ENCODE measurements around the gene ACOT2.
A peak's percentile ranks its signal among the peaks of the same experiment; 100 is the strongest.
"Not testable (repeated sequence)": the region's sequence is repeated elsewhere in the genome, so short reads cannot be mapped to it uniquely, and the experiment has no call there.

ACOT2 gene, protein sequence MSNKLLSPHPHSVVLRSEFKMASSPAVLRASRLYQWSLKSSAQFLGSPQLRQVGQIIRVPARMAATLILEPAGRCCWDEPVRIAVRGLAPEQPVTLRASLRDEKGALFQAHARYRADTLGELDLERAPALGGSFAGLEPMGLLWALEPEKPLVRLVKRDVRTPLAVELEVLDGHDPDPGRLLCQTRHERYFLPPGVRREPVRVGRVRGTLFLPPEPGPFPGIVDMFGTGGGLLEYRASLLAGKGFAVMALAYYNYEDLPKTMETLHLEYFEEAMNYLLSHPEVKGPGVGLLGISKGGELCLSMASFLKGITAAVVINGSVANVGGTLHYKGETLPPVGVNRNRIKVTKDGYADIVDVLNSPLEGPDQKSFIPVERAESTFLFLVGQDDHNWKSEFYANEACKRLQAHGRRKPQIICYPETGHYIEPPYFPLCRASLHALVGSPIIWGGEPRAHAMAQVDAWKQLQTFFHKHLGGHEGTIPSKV

GRCh38 chr14:73569185-73569958 lies at the start of gene ACOT2:
Gene ACOT2, plus strand, starts transcription at chr14:73569213. Its CDS starts 28 bp downstream, at chr14:73569241.
- peak; percentile 88 for DNase-seq

DNA sequence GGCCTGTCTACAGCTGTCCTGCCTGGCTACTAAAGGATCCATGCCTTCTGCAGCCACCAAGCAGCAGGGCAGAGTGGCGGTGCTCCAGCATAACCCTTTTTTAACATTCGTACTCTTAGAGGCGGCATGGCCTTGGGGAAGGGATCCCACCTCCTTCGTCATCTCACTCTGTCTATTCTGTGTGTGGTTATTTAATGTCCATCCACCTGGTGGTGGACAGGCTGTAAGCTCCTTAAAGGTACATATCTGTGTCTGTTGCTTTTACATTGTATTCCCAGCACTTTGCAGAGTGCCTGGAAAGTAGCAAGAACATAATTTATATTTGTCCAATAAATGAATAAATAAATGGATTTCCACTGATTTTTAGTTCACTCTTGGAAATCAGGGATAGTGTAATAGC lies 47.8 kb upstream of the ACOT2 start:
- DNase-seq, result no peak

- no peak for DNase-seq
Observed at GRCh38 chr14:73524493-73524892, 44.5 kb upstream of the ACOT2 start.

DNA sequence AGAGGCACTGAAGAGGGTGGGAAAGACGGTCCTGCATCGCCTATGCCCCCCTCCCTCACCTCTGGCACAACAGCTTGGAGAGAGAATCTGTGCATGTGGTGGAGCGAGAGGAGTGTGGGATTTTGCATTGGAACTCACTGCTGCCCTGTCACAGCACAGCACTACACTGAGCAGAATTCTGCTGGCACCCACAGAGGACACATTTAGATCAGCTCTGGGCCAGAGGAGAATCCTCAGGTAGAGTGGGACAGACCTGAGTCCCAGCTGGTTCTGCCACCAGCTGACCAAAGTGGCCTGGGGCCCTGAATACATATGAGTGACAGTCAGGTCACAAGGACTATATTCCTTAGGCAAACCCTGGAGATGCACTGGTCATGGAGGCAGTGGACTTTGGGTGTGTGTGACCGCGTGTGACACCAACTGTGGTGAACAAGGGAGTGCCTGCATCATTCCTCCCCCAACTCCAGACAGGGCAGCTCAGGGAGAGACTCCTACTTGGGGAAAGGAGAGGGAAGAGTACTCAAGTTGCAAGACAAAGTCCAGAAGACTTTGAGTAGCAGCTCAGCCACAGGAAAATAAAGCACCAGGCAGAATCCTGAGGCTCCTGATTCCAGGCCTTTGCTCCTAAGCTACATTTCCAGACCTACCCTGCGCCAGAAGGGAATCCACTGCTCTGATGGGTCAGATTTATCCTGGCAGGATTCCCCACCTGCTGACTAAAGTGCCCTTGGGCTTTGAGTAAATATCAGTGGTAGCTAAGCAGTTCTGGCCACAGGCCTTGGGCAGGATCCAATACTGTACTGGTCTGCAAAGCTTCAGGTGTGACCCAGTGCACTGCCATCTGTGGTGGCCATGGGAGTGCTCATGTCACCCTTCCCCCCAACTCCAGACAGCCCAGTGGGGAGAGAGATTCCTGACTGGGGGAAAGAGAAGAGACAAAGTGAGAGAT lies 42.7 kb upstream of the ACOT2 start:
- no peak for DNase-seq

GRCh38 chr14:73529356-73529755 lies 39.7 kb upstream of the ACOT2 start:
- not testable (repeated sequence) for DNase-seq

DNA sequence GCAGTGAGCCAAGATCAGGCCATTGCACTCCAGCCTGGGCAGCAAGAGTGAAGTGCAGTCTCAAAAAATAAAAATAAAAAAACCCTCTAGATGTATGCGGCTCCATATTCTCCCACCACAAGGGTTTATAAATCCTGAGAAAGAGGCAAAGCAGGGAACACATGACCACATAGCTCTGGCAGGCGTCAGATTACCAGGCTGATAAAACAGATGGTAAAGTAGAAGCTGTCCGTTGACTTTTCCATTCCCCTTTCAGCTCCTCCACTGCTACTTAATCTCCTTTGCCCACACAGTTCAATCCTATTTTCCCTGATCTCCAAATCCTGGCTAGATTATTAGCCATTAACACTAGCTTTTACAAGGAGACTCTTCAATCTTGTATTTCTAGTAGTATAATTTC lies 37.0 kb upstream of the ACOT2 start:
- not testable (repeated sequence) for DNase-seq

DNA sequence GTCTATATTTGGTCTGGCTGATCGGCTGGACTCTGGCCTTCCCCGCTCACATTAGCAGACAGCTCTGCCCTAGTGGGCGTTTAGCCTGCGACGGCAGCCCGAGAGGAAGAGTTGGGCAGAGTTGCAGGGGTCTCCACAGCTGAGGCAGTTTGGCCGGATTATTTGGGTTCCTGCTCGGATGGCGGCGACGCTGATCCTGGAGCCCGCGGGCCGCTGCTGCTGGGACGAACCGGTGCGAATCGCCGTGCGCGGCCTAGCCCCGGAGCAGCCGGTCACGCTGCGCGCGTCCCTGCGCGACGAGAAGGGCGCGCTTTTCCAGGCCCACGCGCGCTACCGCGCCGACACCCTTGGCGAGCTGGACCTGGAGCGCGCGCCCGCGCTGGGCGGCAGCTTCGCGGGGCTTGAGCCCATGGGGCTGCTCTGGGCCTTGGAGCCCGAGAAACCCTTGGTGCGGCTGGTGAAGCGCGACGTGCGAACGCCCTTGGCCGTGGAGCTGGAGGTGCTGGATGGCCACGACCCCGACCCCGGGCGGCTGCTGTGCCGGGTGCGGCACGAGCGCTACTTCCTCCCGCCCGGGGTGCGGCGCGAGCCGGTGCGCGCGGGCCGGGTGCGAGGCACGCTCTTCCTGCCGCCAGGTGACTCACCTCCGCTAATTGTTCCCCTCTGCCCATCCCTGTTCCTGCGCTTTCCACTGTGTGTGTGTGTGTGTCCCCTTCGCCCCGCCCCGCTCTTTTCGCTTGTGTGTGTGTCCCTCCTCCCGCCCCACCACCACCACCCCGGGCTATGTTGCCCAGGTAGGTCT lies 31.6 kb upstream of the ACOT2 start:
- DNase-seq, result peak; percentile 18

- peak; percentile 37 for DNase-seq
Observed at GRCh38 chr14:73539017-73539416, 30.0 kb upstream of the ACOT2 start.

DNA sequence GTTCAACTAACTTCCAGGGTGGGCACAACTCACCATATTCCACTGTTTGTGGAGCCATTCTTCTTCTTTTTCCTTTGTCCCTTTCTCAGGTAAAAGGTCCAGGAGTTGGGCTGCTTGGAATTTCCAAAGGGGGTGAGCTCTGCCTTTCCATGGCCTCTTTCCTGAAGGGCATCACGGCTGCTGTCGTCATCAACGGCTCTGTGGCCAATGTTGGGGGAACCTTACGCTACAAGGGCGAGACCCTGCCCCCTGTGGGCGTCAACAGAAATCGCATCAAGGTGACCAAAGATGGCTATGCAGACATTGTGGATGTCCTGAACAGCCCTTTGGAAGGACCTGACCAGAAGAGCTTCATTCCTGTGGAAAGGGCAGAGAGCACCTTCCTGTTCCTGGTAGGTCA lies 26.1 kb upstream of the ACOT2 start:
- DNase-seq, result not testable (repeated sequence)

- DNase-seq, result not testable (repeated sequence)
Observed at GRCh38 chr14:73545353-73545752, 23.7 kb upstream of the ACOT2 start.

GRCh38 chr14:73549097-73549496 lies 19.9 kb upstream of the ACOT2 start:
- not testable (repeated sequence) for DNase-seq

- not testable (repeated sequence) for DNase-seq
Observed at GRCh38 chr14:73549889-73550524, 19.0 kb upstream of the ACOT2 start.

GRCh38 chr14:73553845-73554244 lies 15.2 kb upstream of the ACOT2 start:
- no peak for DNase-seq

DNA sequence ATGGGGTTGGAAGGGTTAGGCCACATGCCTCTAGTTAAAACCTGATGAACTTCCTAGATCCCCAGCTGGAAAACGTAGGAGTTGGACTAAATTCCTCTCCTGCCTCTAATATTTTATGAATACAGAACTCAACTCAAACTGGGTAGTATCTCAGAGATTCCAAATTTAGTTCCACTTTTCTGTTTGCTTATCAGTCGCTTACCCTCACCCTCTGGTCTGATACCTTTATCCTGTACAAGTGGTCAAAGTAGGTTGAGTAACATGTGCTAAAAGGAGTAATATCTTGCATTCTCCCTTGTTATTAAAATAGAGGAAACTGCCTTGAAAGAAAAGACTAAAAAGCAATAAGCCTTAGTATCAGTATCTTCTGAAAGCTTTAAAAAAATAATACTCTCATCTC lies 11.8 kb upstream of the ACOT2 start:
- DNase-seq, result not testable (repeated sequence)

- not testable (repeated sequence) for DNase-seq
Observed at GRCh38 chr14:73558238-73558637, 10.8 kb upstream of the ACOT2 start.

DNA sequence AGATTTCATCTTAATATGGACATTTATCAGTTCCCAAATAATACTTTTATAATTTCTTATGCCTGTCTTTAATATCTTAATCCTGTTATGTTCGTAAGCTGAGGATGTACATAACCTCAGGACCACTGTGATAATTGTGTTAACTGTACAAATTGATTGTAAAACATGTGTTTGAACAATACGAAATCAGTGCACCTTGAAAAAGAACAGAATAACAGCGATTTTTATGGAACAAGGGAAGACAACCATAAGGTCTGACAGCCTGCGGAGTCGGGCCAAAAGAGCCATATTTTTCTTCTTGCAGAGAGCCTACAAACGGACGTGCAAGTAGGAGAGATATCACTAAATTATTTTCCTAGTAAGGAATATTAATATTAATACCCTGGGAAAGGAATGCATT lies 6.8 kb upstream of the ACOT2 start:
- not testable (repeated sequence) for DNase-seq

GRCh38 chr14:73562696-73563095 lies 6.3 kb upstream of the ACOT2 start:
- DNase-seq, result not testable (repeated sequence)

GRCh38 chr14:73566431-73566830 lies 2.6 kb upstream of the ACOT2 start:
- not testable (repeated sequence) for DNase-seq

GRCh38 chr14:73566935-73567334 lies 2.1 kb upstream of the ACOT2 start:
- not testable (repeated sequence) for DNase-seq

GRCh38 chr14:73567358-73567757 lies 1.7 kb upstream of the ACOT2 start:
- no peak for DNase-seq
